HTR-8/SVneo (cell line): ENCODE data around the gene PDE4D.
A peak's percentile ranks its signal among the peaks of the same experiment; 100 is the strongest.
"Not testable (repeated sequence)": the region's sequence is repeated elsewhere in the genome, so short reads cannot be mapped to it uniquely, and the experiment has no call there.

Experiments used
- DNase-seq: peaks from one replicate; pipeline ENCODE4 v3.0.0; 2011; ENCODE audit warnings: low spot score, mixed read lengths; ENCODE audit not compliant: insufficient read length
- FAIRE-seq: peaks from 2 replicates; lab custom pipeline; 2011; peaks lifted over from hg19 to GRCh38; lab: Jason Lieb, UNC

PDE4D gene

GRCh38 chr5:59666440-59667068, 227.0 kb downstream of the PDE4D start:
- FAIRE-seq (no peak), DNase-seq (no peak)

- not testable (repeated sequence) for DNase-seq, FAIRE-seq
These were observed 227.7 kb downstream of the PDE4D start for GRCh38 chr5:59665832-59666203.

GRCh38 chr5:59665086-59665831, 228.3 kb downstream of the PDE4D start:
- no peak for DNase-seq
- FAIRE-seq, result no peak

- no peak for FAIRE-seq
- no peak for DNase-seq
These were observed 231.4 kb downstream of the PDE4D start for GRCh38 chr5:59661954-59662615.

- DNase-seq, result no peak
- FAIRE-seq, result no peak
These were observed 232.2 kb downstream of the PDE4D start for GRCh38 chr5:59661311-59661710.

DNA sequence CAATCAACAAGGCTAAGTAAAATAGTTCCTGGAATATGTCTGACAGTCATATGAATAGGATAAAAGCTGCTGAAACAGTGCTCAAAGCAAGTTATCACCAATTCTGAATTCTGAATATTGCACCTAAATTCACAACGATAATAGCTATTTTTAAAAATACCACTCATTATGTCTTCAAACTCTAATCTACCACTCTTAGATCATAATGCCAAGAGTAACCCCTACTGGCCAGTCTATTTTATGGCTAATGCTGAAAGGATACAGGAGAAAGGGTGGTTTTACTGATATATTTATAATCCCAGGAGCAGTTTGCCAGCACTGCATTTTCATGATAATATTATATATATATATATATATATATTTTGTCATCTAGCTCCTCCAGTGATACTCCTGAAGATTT, 232.8 kb downstream of the PDE4D start:
- no peak for DNase-seq
- no peak for FAIRE-seq

GRCh38 chr5:59656351-59657254, 236.9 kb downstream of the PDE4D start:
- no peak for DNase-seq
- no peak for FAIRE-seq

DNA sequence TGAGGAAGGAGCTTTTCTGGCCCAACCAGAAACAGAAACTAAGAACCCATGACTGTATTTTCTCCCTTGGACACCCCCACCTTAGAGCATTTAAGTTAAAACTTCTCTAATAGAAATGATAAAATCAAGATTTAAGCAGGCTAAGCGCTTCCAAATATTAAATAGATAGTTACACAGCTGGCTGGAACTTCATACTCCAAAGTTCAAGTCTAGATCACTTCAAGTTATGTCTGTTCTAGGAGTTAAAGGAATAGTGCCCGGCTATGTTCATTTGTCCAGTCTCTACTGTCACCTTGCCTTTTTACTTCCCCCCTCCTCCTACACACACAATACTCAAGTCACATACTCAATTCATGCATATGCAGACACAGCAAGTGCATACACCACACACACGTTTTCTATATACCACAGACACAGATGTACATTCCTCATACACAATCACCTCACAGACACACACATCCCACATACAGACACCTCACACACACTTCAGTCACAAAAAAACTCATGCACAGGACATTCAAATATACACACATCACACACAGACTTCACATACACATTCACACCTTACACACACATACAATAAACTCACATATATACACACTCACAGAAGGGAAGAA, 237.7 kb downstream of the PDE4D start:
- DNase-seq, result no peak
- peak; percentile 68 for FAIRE-seq

- DNase-seq (no peak), FAIRE-seq (no peak)
These were observed 238.8 kb downstream of the PDE4D start for GRCh38 chr5:59654691-59655090.

- DNase-seq (no peak), FAIRE-seq (no peak)
These were observed 241.1 kb downstream of the PDE4D start for GRCh38 chr5:59652449-59652848.

DNA sequence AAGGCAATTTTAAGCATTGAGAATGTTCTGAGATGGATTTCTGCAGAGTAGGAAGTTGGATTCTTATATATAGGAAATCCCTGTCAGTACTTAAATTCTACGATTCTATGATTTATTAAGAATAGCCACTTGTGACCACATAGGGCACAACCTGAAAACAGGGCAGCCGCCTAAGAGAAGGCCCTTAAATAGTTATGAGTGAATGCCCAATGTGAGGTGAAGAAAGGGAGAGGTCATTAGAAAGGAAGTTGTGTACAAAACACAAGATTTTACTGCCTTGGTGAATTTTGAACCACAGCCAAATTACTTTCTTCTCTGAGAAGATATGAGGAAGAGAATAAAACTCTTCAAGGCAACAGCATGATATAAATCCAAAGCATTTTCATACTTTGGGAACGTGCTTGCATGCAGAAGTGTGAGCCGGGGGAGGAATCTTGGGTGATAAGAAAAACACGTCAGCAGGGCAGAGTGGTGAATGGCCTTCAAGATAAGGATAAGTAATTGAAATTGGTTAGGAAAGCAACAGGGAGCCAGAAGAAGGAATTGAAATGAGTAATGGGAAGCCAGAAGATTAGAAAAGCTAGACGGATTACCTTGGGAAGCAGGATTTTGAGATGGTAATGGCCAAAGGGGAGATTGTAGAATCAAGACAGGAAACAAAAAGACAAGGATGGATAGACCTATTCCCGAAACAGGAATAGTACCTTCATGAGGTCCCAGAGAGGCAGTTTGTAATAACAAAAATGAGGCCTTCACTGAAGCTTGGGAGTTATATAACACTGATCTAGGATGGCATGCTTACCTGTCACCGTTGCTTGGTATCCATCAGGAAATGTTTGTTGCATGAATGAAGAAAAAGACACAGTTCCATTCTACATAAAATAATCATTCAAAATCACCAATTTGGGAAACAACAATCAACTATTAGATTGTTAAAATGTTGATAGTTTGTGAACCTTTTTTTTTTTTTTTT, 244.3 kb downstream of the PDE4D start:
- DNase-seq (no peak), FAIRE-seq (no peak)

- FAIRE-seq (no peak), DNase-seq (no peak)
These were observed 245.3 kb downstream of the PDE4D start for GRCh38 chr5:59648038-59648831.

DNA sequence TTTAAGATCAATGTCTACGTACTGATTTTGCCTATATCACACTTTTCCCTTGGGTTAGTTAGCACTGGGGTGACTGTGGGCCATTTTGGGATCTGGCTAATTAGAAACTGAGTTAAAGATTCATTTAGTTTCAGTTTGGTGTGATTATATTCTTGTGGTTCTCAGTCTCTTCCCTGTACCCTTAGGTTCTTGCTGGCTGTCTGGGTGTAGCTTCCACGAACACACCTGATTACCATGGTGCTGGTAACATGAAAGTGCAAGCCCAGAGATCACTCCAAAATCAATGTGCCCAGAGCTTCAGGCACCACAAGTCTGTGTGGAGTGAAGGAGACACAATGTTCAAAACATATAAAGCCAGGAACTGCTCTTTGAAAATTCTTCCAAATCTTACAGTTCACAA, 248.1 kb downstream of the PDE4D start:
- FAIRE-seq (no peak), DNase-seq (no peak)

- DNase-seq (no peak), FAIRE-seq (no peak)
These were observed 253.1 kb downstream of the PDE4D start for GRCh38 chr5:59640411-59640810.

DNA sequence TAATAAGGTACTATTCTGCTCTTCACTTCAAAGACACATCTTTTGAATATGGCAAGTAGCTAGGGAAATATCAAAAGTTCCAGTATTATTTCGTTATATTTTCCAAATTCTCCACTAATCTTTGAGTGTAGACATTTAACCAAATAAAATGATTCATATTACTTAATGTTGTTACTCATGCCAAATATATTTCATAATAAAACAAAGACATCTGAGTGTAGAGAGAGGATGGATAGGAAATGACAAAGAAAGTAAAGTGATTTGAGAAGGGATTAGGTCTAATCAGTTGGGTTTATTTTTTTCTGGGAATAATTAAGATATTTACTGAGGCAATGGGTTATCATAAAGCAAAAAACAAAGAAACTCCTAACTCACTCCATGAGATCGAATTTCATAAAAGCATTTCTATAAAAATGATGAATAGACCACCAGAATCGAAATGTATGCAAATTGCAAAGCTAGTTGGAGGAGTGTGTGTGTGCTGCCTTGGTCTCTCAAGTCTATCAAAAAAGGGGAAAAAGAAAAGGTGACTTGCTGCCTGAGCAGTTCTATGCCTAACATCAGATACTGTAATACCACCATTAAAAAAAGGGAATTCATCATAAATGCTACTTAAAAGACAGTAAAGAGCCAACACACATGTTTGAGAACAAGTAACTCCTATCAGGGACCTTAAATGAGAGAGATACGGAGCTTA, 255.5 kb downstream of the PDE4D start:
- FAIRE-seq (no peak), DNase-seq (no peak)

GRCh38 chr5:59629561-59629960, 264.0 kb downstream of the PDE4D start:
- FAIRE-seq (no peak), DNase-seq (no peak)

- DNase-seq, result no peak
- FAIRE-seq, result no peak
These were observed 265.3 kb downstream of the PDE4D start for GRCh38 chr5:59628062-59628828.
